ENCODE measurements around the gene TMTC2.

TMTC2 gene

GRCh38 chr12:82810568-82810967, 123.9 kb downstream of the TMTC2 start:
- TF ChIP-seq EZH2phosphoT487 (IDR thresholded peaks at IDR 0.05; ENCODE audit: low read depth) = no peak
- TF ChIP-seq CTCF (IDR thresholded peaks at IDR 0.05; ENCODE audit: low read depth, low read length) = no peak
- Histone ChIP-seq H3K36me3 (replicated peaks; ENCODE audit: low read depth, low read length) (no peaks in the 10 kb centered on the region), H3K9ac (ENCODE audit: low read length) (no peak overlapping the region), H2AFZ (ENCODE audit: low read depth, low read length) (no peak overlapping the region), H3K4me1 (ENCODE audit: low read length) (peaks cover 7% of the 10 kb centered on the region), H4K20me1 (ENCODE audit: insufficient read depth, low read length) (no peaks in the 10 kb centered on the region), H3K4me3 (ENCODE audit: low read length) (no peak overlapping the region), H3K4me2 (ENCODE audit: low read length) (no peak overlapping the region), H3K27ac (ENCODE audit: low read length) (no peak overlapping the region), H3K27me3 (ENCODE audit: low read depth, low read length) (no peaks in the 10 kb centered on the region), H3K79me2 (ENCODE audit: low read length) (no peaks in the 10 kb centered on the region), H3K9me3 (ENCODE audit: insufficient read depth, low read length) (no peaks in the 10 kb centered on the region)

GRCh38 chr12:82817368-82817767, 130.7 kb downstream of the TMTC2 start:
- Histone ChIP-seq H3K4me2 (ENCODE audit: low read length) (no peak overlapping the region), H3K27ac (ENCODE audit: low read length) (no peak overlapping the region)

GRCh38 chr12:82818271-82819035, 131.7 kb downstream of the TMTC2 start:
- no peaks in the 10 kb centered on the region for H3K9me3 ChIP-seq (ENCODE audit: insufficient read depth, low read length)
- H3K4me3 ChIP-seq (ENCODE audit: low read length) = no peak overlapping the region
- no peak overlapping the region for H2AFZ ChIP-seq (ENCODE audit: low read depth, low read length)
- TF ChIP-seq CTCF (IDR thresholded peaks at IDR 0.05; ENCODE audit: low read depth, low read length) (no peak), EZH2phosphoT487 (IDR thresholded peaks at IDR 0.05; ENCODE audit: low read depth) (no peak)
- H3K79me2 ChIP-seq (ENCODE audit: low read length) = no peaks in the 10 kb centered on the region
- H3K36me3 ChIP-seq (replicated peaks; ENCODE audit: low read depth, low read length) = no peaks in the 10 kb centered on the region
- peaks cover 7% of the 10 kb centered on the region for H3K4me1 ChIP-seq (ENCODE audit: low read length)
- no peaks in the 10 kb centered on the region for H4K20me1 ChIP-seq (ENCODE audit: insufficient read depth, low read length)
- no peak overlapping the region for H3K9ac ChIP-seq (ENCODE audit: low read length)
- no peak overlapping the region for H3K27ac ChIP-seq (ENCODE audit: low read length)
- no peak overlapping the region for H3K4me2 ChIP-seq (ENCODE audit: low read length)
- no peaks in the 10 kb centered on the region for H3K27me3 ChIP-seq (ENCODE audit: low read depth, low read length)

More at GRCh38 chr12:82817368-82817767, 130.7 kb downstream of the TMTC2 start:
- Histone ChIP-seq H3K9ac (ENCODE audit: low read length) (no peak overlapping the region), H3K27me3 (ENCODE audit: low read depth, low read length) (no peaks in the 10 kb centered on the region), H4K20me1 (ENCODE audit: insufficient read depth, low read length) (no peaks in the 10 kb centered on the region), H3K36me3 (replicated peaks; ENCODE audit: low read depth, low read length) (no peaks in the 10 kb centered on the region), H3K4me1 (ENCODE audit: low read length) (peaks cover 7% of the 10 kb centered on the region), H2AFZ (ENCODE audit: low read depth, low read length) (no peak overlapping the region), H3K9me3 (ENCODE audit: insufficient read depth, low read length) (no peaks in the 10 kb centered on the region), H3K79me2 (ENCODE audit: low read length) (no peaks in the 10 kb centered on the region), H3K4me3 (ENCODE audit: low read length) (no peak overlapping the region)
- TF ChIP-seq EZH2phosphoT487 (IDR thresholded peaks at IDR 0.05; ENCODE audit: low read depth) (no peak), CTCF (IDR thresholded peaks at IDR 0.05; ENCODE audit: low read depth, low read length) (no peak)

- no peak overlapping the region for H3K9ac ChIP-seq (ENCODE audit: low read length)
- peaks cover 7% of the 10 kb centered on the region for H3K4me1 ChIP-seq (ENCODE audit: low read length)
- TF ChIP-seq CTCF (IDR thresholded peaks at IDR 0.05; ENCODE audit: low read depth, low read length) (no peak), EZH2phosphoT487 (IDR thresholded peaks at IDR 0.05; ENCODE audit: low read depth) (no peak)
- H3K4me3 ChIP-seq (ENCODE audit: low read length) = no peak overlapping the region
- H3K9me3 ChIP-seq (ENCODE audit: insufficient read depth, low read length) = no peaks in the 10 kb centered on the region
- H3K4me2 ChIP-seq (ENCODE audit: low read length) = no peak overlapping the region
- no peaks in the 10 kb centered on the region for H3K36me3 ChIP-seq (replicated peaks; ENCODE audit: low read depth, low read length)
- H3K27ac ChIP-seq (ENCODE audit: low read length) = no peak overlapping the region
- no peak overlapping the region for H2AFZ ChIP-seq (ENCODE audit: low read depth, low read length)
- H3K79me2 ChIP-seq (ENCODE audit: low read length) = no peaks in the 10 kb centered on the region
- no peaks in the 10 kb centered on the region for H3K27me3 ChIP-seq (ENCODE audit: low read depth, low read length)
- no peaks in the 10 kb centered on the region for H4K20me1 ChIP-seq (ENCODE audit: insufficient read depth, low read length)
Observed at GRCh38 chr12:82826505-82826904, 139.8 kb downstream of the TMTC2 start.
